OCI-LY7 (cell line): ENCODE data around the gene ANKH. TPM values are rescaled to one million over a fixed set of nuclear protein-coding genes. Genes with fewer than 3 reads are reported as not detected.

Experiments used
- BruUV-seq: library from RNA; stranded (reverse); fragments of 400-500 nt; replicated peaks from 2 replicates; lab custom pipeline; 2021; lab: Mats Ljungman, UMichigan
- CTCF ChIA-PET: fragments of 300-600 bp; sonication (Branson Sonifier 250); formaldehyde crosslinking; loops from one replicate; lab custom pipeline; 2022; ENCODE audit warnings: antibody characterized with exemption; ENCODE audit not compliant: unreplicated experiment; lab: Charles Lee
- POLR2A ChIA-PET: fragments of 300-600 bp; sonication (Branson Sonifier 250); formaldehyde crosslinking; loops from one replicate; lab custom pipeline; 2022; ENCODE audit warnings: antibody characterized with exemption; lab: Charles Lee
- DNase-seq: peaks from one replicate; pipeline ENCODE4 v3.0.0-alpha.2; 2015; ENCODE audit warnings: low spot score
- H2AFZ ChIP-seq: fragments of 200-600 bp; sonication (generic), shearing (Covaris generic); 2 replicates; pipeline ENCODE4 v1.6.1; 2014; ENCODE audit warnings: mild to moderate bottlenecking, antibody characterized with exemption, low read length, moderate library complexity
- H3K27ac ChIP-seq: fragments of 200-600 bp; sonication (generic); 2 replicates; pipeline ENCODE4 v1.5.1; 2014; ENCODE audit warnings: mixed run types, low read depth, mild to moderate bottlenecking, moderate library complexity, low read length, inconsistent platforms; ENCODE audit not compliant: poor library complexity, severe bottlenecking
- H3K36me3 ChIP-seq: fragments of 200-600 bp; sonication (generic); 2 replicates; pipeline ENCODE4 v1.6.1; 2014; ENCODE audit warnings: mild to moderate bottlenecking, antibody characterized with exemption, low read length, moderate library complexity, mixed read lengths; ENCODE audit not compliant: insufficient read depth
- H3K4me1 ChIP-seq: fragments of 200-600 bp; sonication (generic); 2 replicates; pipeline ENCODE4 v1.5.1; 2014; ENCODE audit warnings: mild to moderate bottlenecking, low read length; ENCODE audit not compliant: insufficient read depth, poor library complexity, severe bottlenecking
- H3K4me2 ChIP-seq: fragments of 200-600 bp; sonication (generic); 2 replicates; pipeline ENCODE4 v1.6.1; 2014; ENCODE audit warnings: mild to moderate bottlenecking, low read length
- H3K4me3 ChIP-seq: fragments of 200-600 bp; sonication (generic); 2 replicates; pipeline ENCODE4 v1.5.1; 2014; ENCODE audit warnings: mild to moderate bottlenecking, low read depth, low read length; ENCODE audit not compliant: poor library complexity, severe bottlenecking
- H3K79me2 ChIP-seq: fragments of 200-600 bp; sonication (generic); 2 replicates; pipeline ENCODE4 v1.6.1; 2016; ENCODE audit warnings: low read depth, mild to moderate bottlenecking, low read length, moderate library complexity, mixed read lengths; ENCODE audit not compliant: insufficient read depth
- H3K9me2 ChIP-seq: fragments of 200-600 bp; sonication (generic); 2 replicates; pipeline ENCODE4 v1.6.1; 2016; ENCODE audit warnings: mild to moderate bottlenecking, low read length, mixed read lengths; ENCODE audit not compliant: insufficient read depth
- H3K9me3 ChIP-seq: fragments of 200-600 bp; sonication (generic); 2 replicates; pipeline ENCODE4 v1.6.1; 2014; ENCODE audit warnings: mild to moderate bottlenecking, mixed run types, low read length, mixed read lengths
- H4K20me1 ChIP-seq: fragments of 200-600 bp; sonication (generic); 2 replicates; pipeline ENCODE4 v1.6.1; 2014; ENCODE audit warnings: mild to moderate bottlenecking, antibody characterized with exemption, low read length, moderate library complexity, mixed read lengths; ENCODE audit not compliant: insufficient read depth
- CTCF ChIP-seq: fragments of 200-600 bp; sonication (generic); conservative IDR thresholded peaks from 2 replicates; pipeline ENCODE4 v1.5.1; 2014; ENCODE audit warnings: mild to moderate bottlenecking, antibody characterized with exemption, low read length, moderate library complexity, mixed read lengths
- EZH2phosphoT487 ChIP-seq: fragments of 200-600 bp; sonication (generic); IDR thresholded peaks from 2 replicates; pipeline ENCODE4 v1.6.1; 2018; ENCODE audit warnings: low read depth, borderline replicate concordance, mild to moderate bottlenecking, mixed run types, antibody characterized with exemption, low read length, moderate library complexity, mixed read lengths
- intact Hi-C: fragments of 100-400 bp; cut with micrococcal nuclease; formaldehyde crosslinking; loops from one replicate; pipeline ENCODE4 v1.10.0; 2022; ENCODE audit not compliant: unreplicated experiment
- total RNA-seq, 2 experiments: library from RNA; depleted of rRNA in 1 of 2; stranded (reverse); fragments of >200 nt in 1 of 2; shearing (Covaris generic) in 1 of 2; gene quantifications; 2 replicates each; pipeline ENCODE4 v1.2.3, GENCODE V29; 2014 to 2022

The ANKH gene
- total RNA-seq, 2 experiments from 2014 or later, result 23.1 to 80.4 TPM

GRCh38 chr5:14730466-14730865 lies 141.1 kb downstream of the ANKH start:
- TF ChIP-seq CTCF, result no peak
- no peak for TF ChIP-seq EZH2phosphoT487
- Histone ChIP-seq H3K36me3 (peaks cover 3% of the 10 kb centered on the region; the same call in 1 of the 2 replicates), H2AFZ (no peak overlapping the region), H3K9me2 (no peaks in the 10 kb centered on the region), H3K4me3 (no peak overlapping the region), H3K27ac (no peak overlapping the region), H4K20me1 (no peaks in the 10 kb centered on the region), H3K9me3 (no peaks in the 10 kb centered on the region), H3K4me2 (no peak overlapping the region), H3K4me1 (no peaks in the 10 kb centered on the region), H3K79me2 (no peaks in the 10 kb centered on the region)
- DNase-seq, result no peak
- ChIA-PET CTCF (no interaction called here), POLR2A (no interaction called here)
- no TSS peak for BruUV-seq
- intact Hi-C loops, result no loop called here

GRCh38 chr5:14729448-14730385 lies 141.9 kb downstream of the ANKH start:
- DNase-seq, result no peak
- ChIA-PET CTCF (no interaction called here), POLR2A (interaction anchor here (0.9 kb wide), 1 partner anchor 9 kb away, joined by 3 read pairs; no protein-coding TSS in a partner anchor)
- TF ChIP-seq EZH2phosphoT487, result no peak
- TF ChIP-seq CTCF, result no peak
- H3K9me3 ChIP-seq, result no peaks in the 10 kb centered on the region
- intact Hi-C loops, result no loop called here
- H3K4me2 ChIP-seq, result no peak overlapping the region
- no peak overlapping the region for H3K27ac ChIP-seq
- no peak overlapping the region for H3K4me3 ChIP-seq
- H2AFZ ChIP-seq, result no peak overlapping the region
- no peaks in the 10 kb centered on the region for H3K4me1 ChIP-seq
- H3K9me2 ChIP-seq, result no peaks in the 10 kb centered on the region
- no peaks in the 10 kb centered on the region for H3K79me2 ChIP-seq
- BruUV-seq, result no TSS peak
- H3K36me3 ChIP-seq, result peaks cover 6% of the 10 kb centered on the region; the same call in 1 of the 2 replicates
- no peaks in the 10 kb centered on the region for H4K20me1 ChIP-seq

GRCh38 chr5:14728459-14728938 lies 143.1 kb downstream of the ANKH start:
- TF ChIP-seq EZH2phosphoT487 (no peak), CTCF (no peak)
- CTCF ChIA-PET, result no interaction called here
- intact Hi-C loops, result no loop called here
- Histone ChIP-seq H3K79me2 (no peaks in the 10 kb centered on the region), H2AFZ (no peak overlapping the region), H3K9me3 (no peaks in the 10 kb centered on the region), H3K4me3 (no peak overlapping the region), H3K4me2 (no peak overlapping the region), H3K36me3 (peaks cover 12% of the 10 kb centered on the region; the same call in 1 of the 2 replicates), H3K9me2 (no peaks in the 10 kb centered on the region), H3K4me1 (no peaks in the 10 kb centered on the region), H3K27ac (no peak overlapping the region), H4K20me1 (no peaks in the 10 kb centered on the region)
- no peak for DNase-seq
- POLR2A ChIA-PET, result no interaction called here
- BruUV-seq, result no TSS peak
